Retinal pigment epithelial cell (primary cell): ENCODE data around the gene ANKAR.
"Not testable (repeated sequence)": the region's sequence is repeated elsewhere in the genome, so short reads cannot be mapped to it uniquely, and the experiment has no call there.

Source experiments
- DNase-seq: peaks from one replicate; pipeline ENCODE4 v3.0.0-alpha.2; 2010; ENCODE audit warnings: low read depth
- H3K4me3 ChIP-seq: 2 replicates; pipeline ENCODE4 v1.5.1; 2011; ENCODE audit warnings: mild to moderate bottlenecking, low read length, control low read depth, moderate library complexity
- CTCF ChIP-seq: conservative IDR thresholded peaks from 2 replicates; pipeline ENCODE4 v1.5.1; 2011; ENCODE audit warnings: low read depth, low read length, control low read depth, inconsistent platforms

The ANKAR gene

DNA sequence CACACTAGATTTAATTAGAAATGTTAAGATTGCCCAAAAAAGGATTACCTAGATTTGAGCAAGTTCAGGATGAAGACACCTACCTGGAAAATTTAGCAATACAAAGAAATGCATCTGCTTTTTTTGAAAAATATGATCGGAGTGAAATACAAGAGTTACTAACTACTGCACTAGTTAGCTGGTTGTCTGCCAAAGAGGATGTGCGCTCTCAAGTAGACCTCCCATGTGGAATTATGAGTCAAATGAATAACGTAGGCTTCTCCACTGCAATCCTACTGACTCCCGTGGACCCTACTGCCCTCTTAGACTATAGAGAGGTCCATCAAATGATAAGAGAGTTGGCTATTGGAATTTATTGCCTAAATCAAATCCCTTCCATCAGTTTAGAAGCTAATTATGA, 2.0 kb downstream of the ANKAR start:
- TF ChIP-seq CTCF: no peak
- H3K4me3 ChIP-seq: no peak overlapping the region
- DNase-seq: no peak

GRCh38 chr2:189679226-189679625, 4.8 kb downstream of the ANKAR start:
- H3K4me3 ChIP-seq: no peak overlapping the region

DNA sequence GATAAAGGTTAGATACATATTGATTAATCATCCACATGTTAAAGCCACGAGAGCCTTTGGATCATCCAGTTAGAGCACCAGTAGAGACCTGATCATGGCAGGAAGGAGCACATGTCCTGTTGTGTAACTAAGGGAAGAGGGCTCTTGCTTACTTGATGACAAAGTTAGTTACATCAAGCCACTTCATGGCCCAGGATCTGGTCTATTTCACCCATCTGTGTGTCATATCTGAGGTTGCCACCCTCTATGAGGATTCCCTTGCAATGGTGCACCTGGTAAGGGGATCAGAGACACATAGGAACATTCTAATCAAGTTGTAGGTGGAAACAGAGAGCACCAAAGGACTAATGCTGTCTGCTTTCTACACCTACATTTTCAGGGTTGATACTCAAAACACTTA, 6.7 kb downstream of the ANKAR start:
- no peak for TF ChIP-seq CTCF
- no peak overlapping the region for H3K4me3 ChIP-seq

More at GRCh38 chr2:189679226-189679625, 4.8 kb downstream of the ANKAR start:
- TF ChIP-seq CTCF: no peak
- DNase-seq: no peak

GRCh38 chr2:189681903-189682302, 7.4 kb downstream of the ANKAR start:
- no peak for TF ChIP-seq CTCF
- no peak overlapping the region for H3K4me3 ChIP-seq
- DNase-seq: no peak

More for the DNA sequence above, 6.7 kb downstream of the ANKAR start:
- DNase-seq: no peak

DNA sequence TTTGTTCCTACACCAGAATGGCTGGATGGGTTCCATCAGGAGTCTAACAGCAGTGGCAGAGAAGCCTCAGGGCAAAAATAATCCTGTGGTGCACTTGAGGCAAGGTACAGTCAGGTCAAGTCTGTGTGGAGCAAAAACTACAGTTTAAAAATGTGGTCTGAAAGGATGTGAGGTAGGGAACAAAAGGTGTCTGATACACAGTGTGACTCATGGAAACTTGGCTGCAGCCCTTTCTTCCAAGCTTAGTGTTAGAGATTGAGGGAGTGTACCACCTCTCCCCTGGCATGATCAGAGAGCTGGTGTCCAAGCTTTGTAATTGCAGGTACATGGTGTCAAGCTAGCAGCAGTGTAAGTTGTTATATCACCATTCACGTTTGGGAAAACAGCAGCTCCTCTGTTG, 8.9 kb downstream of the ANKAR start:
- no peak overlapping the region for H3K4me3 ChIP-seq
- no peak for TF ChIP-seq CTCF

GRCh38 chr2:189684811-189685210, 10.3 kb downstream of the ANKAR start:
- TF ChIP-seq CTCF: no peak
- no peak for DNase-seq
- no peak overlapping the region for H3K4me3 ChIP-seq

More for the DNA sequence above, 8.9 kb downstream of the ANKAR start:
- DNase-seq: no peak

- DNase-seq: peak; percentile 28
- TF ChIP-seq CTCF: no peak
These were observed 11.2 kb downstream of the ANKAR start for GRCh38 chr2:189685540-189686229.

DNA sequence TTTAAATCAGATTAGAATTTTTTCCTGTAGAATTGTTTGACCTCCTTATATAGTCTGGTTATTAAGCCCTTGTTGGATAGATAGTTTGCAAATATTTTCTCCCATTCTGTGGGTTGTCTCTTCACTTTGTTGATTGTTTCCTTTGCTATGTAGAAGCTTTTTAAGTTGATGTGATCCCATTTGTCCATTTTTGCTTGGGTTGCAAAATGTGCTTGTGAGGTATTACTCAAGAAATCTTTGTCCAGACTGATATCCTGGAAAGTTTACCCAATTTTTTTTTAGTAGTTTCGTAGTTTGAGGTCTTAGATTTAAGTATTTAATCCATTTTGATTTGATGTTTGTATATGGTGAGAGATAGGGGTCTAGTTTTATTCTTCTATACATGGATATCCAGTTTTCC, 13.3 kb downstream of the ANKAR start:
- H3K4me3 ChIP-seq, DNase-seq: not testable (repeated sequence)

More at GRCh38 chr2:189685540-189686229, 11.2 kb downstream of the ANKAR start:
- no peak overlapping the region for H3K4me3 ChIP-seq
